Embryonic facial prominence (tissue), 1 donor: ENCODE measurements around the gene CALY.
"Not testable (repeated sequence)": the region's sequence is repeated elsewhere in the genome, so short reads cannot be mapped to it uniquely, and the experiment has no call there.

Source experiments
- DNase-seq: peaks from one replicate; pipeline ENCODE4 v3.0.0-alpha.2; 2016; ENCODE audit errors: extremely low spot score

CALY gene

DNA sequence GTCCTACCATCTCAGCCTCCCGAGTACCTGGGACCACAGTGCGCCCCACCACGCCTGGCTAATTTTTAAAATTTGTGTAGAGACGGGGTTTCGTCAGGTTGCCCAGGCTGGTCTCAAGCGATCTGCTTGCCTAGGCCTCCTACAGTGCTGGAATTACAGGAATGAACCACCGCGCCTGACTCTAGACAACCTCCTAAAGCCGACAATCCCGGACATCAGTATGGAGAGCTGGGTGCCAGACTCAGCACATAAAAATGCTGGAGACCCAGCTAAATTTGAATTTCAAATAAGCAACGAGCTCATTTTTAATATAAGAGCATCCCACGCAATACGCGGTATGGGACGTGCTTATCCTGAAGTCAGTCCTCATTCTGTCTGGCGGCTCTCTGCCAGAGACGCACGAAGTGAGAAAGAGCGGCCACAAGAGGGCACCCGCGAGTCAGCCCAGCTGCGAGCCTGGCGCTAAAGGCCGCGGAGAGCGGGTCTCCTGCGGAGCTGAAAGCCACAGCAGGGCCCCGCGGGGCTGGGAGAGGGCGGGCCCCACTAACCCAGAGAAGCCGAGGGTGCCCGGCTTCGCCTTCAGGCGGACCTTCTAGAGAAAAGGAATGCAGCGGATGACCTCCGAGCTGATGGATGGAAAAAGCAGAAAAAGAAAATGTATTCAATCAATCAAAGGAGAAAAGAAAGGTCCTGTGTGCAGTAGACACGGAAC is 7.0 kb downstream of the CALY start:
- peak; percentile 56 for DNase-seq

DNA sequence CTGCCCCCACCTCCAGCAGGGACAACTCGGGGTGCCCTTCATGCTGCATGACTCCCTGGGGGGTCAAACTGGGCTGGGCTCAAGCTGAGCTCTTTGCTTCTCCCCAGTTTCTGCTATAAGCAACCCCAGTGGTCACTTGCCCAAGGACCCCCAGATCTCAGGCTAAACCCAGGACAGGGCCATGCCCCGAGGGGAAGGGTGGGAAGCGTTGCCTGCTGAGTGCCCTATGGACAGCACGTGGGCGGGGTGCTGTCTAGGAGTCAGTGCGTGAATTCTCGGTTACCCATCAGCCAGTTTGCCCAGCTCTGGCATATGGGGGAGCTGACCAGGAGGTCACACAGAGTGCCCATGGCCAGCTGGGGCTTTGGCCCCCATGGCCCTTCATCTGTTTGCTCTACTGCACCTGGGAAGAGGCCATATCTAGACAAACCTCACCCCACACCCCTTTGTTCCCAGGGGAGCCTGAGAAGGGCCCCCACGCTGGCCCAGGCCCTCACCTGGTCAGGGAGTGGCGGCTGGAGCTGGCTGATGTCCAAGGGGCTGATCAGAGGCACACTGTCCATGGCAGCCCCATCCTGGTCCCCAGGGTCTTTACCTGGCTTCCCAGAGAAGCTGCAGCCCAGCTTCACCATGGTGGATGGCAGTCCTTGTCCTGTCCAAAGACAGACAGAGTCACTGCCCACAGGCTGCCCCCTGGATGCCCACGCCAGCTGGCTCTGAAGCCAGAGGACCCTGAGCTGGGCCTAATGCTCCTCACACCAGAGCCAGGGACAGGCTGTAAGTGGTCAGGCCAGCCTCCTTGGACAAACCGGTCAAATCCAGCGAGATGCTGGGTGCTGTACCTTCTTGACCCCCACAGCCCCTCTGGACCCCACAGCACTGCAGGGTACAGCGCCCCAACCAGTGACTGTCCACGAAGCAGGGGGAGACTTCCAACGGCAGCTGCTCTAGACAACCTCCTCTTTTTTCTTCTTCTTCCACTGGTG is 8.0 kb downstream of the CALY start:
- DNase-seq: no peak

DNA sequence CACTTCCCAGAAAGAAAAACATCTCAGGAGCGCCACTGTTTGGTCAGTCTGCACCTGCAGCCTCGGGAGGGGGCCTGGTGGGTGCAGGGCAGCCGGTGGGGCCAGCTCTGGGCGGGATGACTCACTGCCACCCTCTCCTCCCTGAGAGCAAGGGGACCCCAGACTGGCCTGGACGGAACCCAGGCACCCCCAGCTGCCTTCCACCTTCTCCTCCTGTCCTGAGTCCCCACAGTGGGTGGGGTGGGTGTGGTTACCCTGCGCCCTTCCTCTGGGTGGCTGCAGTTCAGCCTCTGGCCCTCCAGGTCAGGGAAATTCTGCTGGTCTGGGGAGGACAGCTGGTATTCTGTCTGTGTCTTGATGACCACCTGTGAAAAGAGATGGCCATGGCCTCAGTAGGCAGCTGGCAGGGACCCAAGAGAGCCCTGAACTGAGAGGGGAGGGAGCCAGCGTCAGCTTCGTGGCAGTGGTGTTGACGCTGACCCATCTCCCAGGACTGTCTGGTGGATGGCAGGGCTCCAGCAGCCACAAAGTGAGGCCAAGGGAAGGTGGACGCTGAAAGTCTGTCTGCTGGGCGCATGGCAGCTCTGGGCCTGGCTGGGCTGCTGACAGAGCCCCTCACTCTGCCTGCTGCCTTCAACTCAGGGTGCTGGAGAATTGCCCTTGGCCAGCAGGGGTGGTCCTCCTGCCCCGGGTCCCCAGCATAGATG is 8.9 kb downstream of the CALY start:
- DNase-seq: no peak

DNA sequence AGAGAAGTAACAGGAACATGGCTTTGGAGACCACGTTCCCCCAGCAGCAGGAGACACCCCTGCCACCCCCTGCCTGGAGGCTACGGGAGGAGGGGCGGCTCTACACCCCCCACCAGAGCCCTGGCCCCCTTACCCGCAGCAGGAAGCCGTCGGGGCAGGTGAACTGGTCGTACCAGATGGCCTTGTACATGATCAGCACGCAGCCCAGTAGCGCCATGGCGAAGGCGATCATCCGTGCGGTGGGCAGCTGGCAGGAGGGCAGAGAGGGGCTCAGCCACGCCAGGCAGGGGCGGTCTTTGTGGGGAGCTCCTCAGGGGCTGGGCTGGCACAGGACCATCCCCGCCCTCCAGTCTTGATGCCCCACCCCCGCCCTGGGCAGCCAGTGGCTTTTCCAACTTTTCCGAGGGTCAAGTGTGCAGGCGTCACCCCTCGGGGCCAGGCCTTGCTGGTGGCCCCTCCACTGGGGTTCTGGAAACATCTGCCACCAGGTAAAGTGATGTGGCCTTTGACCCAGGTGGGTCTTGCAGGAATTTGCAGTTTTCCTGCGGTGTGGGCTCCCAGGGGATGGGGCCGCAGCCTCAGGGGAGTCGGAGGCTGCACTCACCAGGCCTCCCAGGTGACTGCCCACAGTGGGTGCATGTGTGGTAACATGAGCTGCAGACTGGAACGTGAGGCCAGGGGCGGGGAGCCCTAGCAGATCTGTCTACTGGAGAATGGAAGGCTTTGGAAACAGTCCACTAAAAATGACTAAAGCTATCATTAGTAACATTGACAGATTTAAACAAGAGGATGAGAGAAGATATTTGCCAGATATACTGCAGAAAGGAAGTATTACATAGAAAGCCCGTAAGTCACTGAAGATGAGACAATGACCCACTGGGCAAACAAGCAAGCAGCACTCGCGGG is 9.7 kb downstream of the CALY start:
- no peak for DNase-seq

DNA sequence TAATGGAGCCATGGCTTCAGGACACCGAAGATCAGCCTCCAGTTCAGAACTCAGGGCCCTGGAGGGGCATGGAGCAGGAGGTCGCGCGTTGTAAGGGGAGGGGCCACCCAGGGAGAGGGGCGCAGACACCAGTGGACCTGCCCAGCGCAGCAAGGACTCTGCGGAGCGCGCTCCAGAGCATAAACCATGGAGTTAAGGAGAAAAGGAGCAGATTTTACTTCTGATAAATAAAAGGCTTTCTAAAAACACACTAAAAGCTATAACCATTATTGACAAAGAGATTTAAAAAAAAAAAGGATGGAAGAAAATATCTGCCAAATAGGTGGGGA is 10.5 kb downstream of the CALY start:
- DNase-seq: no peak

DNA sequence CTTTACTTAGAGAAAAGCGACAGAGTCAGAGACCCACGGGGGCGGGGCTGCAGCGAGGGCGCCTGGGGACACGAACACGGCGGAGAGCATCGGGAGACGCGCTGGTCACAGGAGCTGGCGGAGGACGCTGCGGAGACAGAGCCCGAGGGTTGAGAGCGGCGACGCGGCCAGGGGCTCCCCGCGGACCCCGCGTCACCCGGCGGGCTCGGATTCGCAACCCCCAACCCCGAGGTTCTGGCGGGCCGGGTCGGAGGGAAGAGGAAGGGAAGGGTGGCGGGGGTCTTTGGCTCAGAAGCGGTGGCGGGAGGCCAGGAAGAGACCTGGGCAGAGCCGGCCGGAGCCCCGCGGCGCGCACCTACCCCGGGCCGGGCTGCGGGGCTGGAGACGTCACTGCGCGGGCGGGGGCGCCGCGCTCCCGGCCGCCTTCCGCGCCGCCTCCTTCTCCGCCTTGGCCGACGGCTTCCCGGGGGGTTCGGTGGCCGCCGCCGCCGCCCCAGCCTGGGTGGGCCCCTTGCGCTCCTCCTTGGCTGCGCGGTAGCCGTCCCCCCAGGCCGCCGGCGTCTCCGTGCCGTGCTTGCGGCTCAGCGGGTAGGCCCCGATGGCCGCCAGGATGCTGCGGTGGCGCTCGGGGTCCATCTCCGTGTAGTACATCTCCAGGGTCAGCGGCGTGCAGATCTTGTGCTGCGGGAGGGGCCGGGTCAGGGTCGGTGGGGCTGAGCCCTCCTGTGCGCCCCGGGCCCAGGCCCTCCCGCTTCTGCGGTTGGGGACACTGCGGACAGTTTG is 11.1 kb downstream of the CALY start:
- no peak for DNase-seq

DNA sequence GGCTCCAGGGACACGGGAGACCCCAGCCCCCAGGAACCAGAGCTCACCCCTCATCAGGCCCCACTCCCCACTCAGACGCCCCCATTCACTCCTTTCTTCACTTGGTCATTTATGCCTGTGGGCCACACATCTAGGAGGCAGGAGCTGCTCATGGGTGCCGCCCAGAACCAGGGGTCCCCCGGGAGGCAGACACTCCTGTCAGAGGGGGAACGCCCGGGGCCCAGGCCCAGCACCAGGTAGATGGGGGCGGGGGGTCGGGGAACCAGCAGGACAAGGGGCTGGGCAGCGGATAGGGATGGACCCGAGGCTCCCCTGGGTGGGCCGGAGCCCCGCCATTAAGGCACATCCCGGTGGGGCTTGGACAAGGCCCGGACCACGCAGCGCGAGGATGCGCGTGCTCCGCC is 11.8 kb downstream of the CALY start:
- no peak for DNase-seq

DNA sequence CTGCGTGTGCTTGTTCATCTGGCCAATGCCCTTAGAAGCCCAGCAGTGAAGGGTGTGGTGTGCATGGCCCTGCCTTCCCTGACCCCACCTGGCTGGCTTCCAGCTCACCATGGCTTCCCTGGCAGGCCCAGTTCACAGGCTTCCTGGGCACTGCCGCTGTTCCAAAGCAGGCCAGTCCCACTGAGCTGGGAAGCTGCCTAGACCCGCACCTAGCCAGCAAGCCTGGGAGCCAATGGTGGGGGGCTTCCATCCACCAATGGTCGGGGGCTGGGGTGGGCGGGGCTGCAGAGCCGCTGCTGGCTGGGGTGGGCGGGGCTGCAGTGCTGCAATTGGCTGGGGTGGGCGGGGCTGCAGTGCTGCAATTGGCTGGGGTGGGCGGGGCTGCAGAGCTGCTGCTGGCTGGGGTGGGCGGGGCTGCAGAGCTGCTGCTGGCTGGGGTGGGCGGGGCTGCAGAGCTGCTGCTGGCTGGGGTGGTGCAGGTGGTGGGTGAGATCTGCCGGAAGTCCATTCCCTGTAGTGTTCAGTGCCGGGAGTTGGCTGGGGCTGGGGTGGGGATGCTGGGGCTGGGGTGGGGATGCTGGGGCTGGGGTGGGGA is 12.4 kb downstream of the CALY start:
- DNase-seq: no peak

DNA sequence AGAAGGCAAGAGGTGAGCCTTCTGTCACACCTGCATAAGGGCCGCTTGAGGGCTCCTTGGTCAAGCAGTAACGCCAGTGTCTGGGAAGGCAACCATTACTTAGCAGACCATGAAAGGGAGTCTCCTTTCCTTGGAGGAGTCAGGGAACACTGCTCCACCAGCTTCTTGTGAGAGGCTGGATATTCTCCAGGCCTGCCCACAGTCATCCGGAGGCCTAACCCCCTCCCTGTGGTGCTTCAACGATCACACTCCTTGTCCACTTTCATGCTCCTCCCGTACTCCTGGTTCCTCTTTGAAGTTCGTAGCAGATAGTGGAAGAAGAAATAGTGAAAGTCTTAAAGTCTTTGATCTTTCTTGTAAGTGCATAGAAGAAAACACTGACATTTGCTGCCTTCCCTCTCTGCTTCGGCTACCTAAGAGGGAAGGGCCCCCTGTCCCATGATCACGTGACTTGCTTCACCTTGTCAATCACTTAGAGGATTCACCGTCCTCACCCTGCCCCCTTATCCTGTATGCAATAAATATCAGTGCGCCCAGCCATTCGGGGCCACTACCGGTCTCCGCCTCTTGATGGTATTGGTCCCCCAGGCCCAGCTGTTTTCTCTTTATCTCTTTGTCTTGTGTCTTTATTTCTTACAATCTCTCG is 14.5 kb downstream of the CALY start:
- not testable (repeated sequence) for DNase-seq

DNA sequence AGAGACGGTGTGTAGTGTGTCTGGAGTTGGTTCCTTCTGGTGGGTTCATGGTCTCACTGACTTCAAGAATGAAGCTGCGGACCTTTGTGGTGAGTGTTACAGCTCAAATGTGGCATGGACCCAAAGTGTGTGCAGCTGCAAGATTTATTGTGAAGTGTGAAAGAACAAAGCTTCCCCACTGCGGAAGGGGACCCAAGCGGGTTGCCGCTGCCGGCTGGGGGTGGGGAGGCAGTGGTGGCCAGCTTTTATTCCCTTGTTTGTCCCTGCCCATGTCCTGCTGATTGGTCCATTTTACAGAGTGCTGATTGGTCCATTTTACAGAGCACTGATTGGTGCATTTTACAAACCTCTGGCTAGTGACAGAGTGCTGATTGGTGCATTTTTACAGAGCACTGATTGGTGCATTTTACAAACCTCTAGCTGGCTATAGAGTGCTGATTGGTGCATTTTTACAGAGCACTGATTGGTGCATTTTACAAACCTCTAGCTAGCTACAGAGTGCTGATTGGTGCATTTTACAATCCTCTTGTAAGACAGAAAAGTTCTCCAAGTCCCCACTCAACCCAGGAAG is 15.8 kb downstream of the CALY start:
- DNase-seq: not testable (repeated sequence)

DNA sequence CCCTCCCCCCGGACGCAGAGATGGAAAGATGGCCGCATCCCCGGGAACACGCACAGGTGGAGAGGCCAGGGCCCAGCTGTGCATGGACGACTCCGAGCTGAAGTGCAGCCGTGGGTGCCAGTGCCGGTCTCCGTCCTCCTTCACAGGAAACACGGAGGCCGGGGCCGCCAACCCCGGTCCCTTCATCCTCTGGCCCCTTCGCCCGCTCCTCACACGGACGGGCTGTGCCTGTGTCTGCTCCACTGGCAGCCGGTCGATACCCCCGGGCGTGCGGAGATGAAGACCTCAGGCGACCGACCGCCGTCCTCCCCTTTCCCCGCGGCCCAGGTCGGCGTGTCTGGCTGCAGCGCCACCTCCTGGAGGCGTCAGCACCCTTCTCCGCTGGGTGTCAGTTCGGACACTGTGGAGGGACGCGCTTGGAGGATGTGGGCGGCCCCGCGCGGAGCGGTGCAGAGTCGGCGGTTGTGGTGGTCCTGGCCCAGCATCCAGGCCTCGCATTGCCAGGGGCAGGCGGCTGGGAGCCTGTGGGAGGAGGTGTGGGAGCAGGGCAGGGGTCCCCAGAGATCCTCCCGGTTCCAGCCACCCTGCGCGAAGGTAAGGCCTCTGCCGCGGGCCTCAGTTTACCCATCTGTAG is 18.1 kb downstream of the CALY start:
- DNase-seq: no peak

DNA sequence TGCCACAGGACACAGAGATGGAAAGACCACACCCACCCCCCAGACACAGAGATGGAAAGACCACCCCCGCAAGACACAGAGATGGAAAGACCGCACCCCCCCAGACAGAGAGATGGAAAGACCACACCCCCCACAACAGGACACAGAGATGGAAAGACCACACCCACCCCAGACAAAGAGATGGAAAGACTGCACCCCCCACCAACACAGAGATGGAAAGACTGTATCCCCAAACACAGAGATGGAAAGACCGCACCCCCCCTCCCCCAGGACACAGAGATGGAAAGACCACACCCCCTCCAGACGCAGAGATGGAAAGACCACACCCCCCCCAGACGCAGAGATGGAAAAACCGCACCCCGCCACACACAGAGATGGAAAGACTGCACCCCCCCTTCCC is 20.0 kb downstream of the CALY start:
- no peak for DNase-seq

DNA sequence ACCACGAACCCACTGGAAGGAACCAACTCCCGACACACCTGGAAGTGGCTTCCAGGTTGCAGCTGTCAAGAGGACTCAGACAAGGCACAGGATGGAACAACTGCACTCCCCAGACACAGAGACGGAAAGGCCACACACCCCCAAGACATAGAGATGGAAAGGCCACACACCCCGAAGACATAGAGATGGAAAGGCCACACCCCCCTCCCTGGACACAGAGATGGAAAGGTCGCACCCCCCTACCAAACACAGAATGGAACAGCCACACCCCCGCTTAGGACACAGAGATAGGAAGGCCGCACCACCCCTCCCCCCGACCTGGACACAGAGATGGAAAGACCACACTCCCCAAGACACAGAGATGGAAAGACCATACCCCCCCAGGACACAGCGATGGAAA is 20.4 kb downstream of the CALY start:
- no peak for DNase-seq

DNA sequence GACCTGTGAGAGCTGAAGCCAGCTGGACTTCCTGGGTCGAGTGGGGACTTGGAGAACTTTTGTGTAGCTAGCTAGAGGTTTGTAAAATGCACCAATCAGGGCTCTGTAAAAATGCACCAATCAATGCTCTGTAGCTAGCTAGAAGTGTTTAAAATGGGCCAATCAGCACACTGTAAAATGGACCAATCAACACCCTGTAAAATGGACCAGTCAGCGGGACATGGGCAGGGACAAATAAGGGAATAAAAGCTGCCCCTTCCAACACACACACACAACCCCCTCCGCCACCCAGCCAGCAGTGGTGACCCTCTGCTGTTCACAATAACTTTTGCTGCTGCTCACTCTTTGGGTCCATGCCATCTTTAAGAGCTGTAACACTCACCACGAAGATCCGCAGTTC is 20.8 kb downstream of the CALY start:
- no peak for DNase-seq

DNA sequence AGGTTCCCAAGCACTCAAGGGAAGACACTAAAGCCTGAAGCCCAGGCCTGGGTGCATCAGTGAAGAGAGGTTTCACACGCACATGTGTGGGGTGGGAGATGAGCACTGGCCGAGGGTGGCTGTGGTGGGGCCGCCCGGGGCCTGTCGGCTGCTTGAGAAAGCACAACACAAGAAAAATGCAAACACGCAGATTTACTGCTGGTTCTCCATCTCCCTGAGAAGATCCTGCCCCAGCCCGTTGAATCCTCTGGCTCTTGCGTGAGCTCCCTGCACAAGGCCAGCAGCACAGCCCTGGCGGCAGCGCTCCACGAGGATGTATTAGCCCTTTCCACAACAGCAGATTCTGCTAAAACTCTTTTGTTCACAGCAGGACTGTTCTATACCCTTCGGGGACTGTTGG is 21.8 kb downstream of the CALY start:
- DNase-seq: no peak

DNA sequence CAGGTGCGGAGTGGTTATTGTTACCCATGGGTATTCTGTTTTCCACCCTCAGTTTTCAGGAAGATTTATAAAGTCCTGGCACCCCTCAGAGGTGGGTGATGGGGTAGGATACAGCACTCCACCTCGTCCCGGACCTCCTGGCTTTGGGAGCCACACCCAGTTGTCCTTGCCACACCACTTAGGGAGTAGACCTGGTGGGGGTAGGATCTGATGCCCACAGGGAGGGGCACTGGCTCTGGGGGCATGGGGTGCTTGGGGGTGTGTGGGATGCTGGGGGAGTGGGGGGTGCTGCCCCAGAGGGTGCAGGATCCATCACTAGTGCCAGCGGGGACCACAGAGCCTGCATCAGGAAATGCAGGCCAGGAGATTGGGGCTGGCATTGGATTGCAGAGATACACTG is 23.5 kb downstream of the CALY start:
- DNase-seq: no peak

DNA sequence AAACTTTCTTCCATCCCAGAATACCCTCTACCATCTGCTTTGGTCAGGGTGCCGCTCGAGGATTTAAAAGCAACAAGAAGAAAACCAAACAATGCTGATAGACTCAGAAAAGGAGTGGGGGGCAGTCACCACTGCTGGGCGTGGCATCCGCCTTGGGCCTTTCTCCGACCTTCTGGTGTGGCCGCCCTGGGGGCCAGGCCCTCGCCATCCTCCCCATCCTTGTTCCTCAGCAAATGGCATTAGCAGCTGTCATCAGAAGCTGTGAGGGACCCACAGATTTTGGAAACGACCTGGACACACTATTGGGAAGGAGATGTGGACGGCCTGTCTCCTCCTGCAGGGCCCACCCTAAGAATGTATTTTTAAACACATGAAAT is 23.9 kb downstream of the CALY start:
- no peak for DNase-seq

DNA sequence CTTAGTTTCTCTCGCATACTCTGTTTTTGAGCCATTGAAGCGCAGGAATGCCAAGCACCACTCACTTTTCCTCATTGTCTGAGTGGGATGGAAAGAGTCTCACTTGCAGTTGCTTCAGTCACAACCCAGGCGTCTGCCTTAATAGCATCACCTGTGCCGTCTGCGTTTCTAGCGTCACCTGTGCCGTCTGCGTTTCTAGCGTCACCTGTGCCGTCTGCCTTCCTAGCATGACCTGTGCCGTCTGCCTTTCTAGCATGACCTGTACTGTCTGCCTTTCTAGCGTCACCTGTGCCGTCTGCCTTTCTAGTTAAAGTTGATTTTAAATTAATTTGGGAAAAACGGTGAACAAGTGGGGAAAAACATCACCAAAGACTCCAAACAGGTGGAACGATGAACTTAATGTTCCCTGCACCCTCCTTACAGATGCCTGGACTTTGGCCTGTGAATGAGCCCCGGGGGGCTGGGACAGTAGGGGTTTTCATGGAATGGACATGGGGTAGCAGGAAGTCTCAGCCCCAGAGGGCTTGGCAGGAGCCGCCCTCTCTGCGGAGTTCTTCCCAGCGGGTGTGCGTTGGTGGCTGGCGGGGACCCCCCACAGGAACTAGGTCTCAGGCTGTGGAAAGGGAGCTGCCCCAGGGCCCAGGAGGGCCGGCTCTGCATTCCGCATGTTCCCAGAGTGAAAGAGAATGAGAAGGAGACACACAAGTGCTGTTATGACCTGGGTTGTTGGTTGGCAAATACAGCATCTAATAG is 24.5 kb downstream of the CALY start:
- DNase-seq: no peak
